BE2C (cell line): Measurements from ENCODE around the gene NAMPT.

Experiments
- DNase-seq: peaks from one replicate; pipeline ENCODE4 v3.0.0-alpha.2; 2020
- H3K27me3 ChIP-seq: fragments of 250-450 bp; sonication (Bioruptor Pico); 2 replicates; pipeline ENCODE4 v1.5.1; 2020; ENCODE audit warnings: mild to moderate bottlenecking
- H3K36me3 ChIP-seq: fragments of 250-450 bp; sonication (Bioruptor Pico); 2 replicates; pipeline ENCODE4 v1.5.1; 2020; ENCODE audit warnings: mild to moderate bottlenecking
- H3K4me1 ChIP-seq: fragments of 250-450 bp; sonication (Bioruptor Pico); 2 replicates; pipeline ENCODE4 v1.5.1; 2020
- H3K4me3 ChIP-seq: 2 replicates; pipeline ENCODE4 v1.5.1; 2011; ENCODE audit warnings: low read depth, low read length
- H3K9me3 ChIP-seq: fragments of 250-450 bp; sonication (Bioruptor Pico); 2 replicates; pipeline ENCODE4 v1.5.1; 2020
- TF ChIP-seq, protein P1 (sequence below): IDR thresholded peaks from 2 replicates; pipeline ENCODE4 v1.5.1; 2012; ENCODE audit warnings: mild to moderate bottlenecking, low read depth, low read length

The NAMPT gene

DNA sequence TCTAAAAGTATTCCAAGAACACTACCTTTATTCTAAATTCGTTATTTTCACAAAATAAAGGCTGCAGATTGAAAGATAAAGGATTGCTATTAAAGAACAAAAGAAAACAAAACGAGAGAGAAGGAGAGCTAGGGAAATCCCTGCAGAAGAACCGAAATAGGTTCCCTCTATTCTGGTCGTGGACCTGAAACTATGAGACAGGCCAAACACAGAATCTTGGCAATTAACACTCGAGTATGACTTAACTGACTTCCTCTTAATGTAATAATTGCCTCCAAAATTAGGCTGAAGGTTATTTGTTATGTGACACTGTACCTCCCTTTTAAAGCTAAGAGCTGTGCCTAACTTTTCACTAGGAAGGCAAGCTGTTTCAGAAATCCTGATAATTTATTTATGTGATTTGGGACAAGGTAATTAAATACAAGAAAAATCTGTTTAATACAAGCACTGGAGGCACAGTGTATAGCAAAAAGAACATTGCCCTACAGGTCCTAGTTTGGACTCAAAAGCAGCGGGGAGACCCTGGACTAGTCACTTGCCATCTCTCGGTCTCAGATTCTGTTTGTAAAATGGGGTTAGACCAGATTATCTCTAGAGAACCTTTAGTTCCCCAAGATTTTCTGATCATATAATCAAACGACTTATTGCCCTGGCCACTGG is 11.6 kb downstream of the NAMPT start:
- Histone ChIP-seq H3K4me1 (no peaks in the 10 kb centered on the region), H3K36me3 (peaks cover 48% of the 10 kb centered on the region), H3K4me3 (no peak overlapping the region), H3K9me3 (no peaks in the 10 kb centered on the region), H3K27me3 (no peaks in the 10 kb centered on the region)
- no peak for DNase-seq
- TF ChIP-seq, protein P1, sequence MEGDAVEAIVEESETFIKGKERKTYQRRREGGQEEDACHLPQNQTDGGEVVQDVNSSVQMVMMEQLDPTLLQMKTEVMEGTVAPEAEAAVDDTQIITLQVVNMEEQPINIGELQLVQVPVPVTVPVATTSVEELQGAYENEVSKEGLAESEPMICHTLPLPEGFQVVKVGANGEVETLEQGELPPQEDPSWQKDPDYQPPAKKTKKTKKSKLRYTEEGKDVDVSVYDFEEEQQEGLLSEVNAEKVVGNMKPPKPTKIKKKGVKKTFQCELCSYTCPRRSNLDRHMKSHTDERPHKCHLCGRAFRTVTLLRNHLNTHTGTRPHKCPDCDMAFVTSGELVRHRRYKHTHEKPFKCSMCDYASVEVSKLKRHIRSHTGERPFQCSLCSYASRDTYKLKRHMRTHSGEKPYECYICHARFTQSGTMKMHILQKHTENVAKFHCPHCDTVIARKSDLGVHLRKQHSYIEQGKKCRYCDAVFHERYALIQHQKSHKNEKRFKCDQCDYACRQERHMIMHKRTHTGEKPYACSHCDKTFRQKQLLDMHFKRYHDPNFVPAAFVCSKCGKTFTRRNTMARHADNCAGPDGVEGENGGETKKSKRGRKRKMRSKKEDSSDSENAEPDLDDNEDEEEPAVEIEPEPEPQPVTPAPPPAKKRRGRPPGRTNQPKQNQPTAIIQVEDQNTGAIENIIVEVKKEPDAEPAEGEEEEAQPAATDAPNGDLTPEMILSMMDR: no peak

DNA sequence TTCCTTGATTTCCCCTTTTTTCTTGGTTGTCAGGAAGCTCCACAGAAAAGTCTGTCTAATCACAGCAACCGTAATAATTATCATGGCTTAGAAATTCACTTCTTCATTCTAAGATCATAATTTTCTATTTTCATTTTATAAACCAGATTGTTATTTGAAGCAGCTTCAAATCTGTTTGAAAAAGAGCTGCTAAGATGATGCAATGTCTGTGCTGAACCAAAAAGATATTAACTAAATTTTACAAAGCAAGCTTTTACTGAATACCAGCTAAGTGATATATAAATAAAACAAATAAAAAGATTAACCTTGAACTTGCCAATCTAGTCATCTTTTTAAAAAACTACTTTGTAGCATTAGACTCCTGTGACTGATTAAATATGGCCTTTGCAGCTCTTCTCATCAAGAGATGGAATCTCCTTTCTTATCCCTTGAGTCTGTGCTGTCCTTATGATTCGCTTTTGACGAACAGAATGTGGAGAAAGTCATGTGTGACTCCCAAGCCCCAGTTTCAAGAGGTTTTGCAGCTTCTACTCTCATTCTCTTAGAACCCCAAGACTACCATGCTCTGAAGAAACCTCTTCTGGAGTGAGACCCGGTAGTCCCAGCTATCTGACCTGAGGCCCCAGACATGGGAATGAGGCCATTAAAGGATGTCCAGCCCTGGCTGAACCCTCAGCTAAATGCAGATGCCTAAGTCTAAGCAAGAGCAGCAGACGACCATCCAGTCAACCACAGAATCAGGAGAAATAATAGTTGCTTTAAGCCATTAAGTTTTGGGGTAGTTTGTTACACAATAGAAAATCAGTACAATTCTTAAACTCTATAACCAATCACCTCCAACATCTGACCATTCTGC is 14.4 kb downstream of the NAMPT start:
- TF ChIP-seq, protein P1: no peak

DNA sequence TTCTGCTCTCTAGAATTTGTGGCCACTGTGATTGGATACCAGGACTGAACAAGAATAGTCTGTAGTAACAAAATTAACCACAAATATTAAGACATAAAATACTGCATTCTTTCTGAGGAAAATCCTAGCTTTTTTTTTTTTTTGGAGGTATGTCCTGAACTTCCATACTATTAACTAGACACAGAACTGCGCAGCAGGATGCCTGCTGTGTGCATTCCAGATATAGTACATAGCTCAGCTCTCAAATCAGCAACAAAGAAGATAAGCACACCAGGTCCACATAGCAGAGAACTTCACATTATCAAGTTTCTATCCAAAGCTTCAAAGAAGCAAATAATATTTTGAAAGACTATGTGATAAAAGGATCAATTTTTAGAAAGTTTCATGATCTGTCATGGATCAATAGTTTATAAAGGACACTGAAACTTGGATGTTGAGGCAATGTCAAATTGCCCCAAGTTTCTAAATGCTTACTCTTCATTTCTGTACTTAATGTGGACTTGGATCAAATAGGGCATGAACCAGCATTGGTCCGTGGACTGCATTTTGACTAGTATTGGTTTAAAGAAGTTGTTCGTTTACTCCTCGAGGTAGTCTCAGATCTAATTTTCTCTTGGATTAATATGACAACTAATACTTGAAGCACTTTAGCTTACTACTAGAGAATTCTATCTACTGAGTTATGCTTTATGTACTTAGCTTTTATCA is 15.4 kb downstream of the NAMPT start:
- Histone ChIP-seq H3K36me3 (peaks cover 49% of the 10 kb centered on the region), H3K27me3 (no peaks in the 10 kb centered on the region), H3K4me3 (no peak overlapping the region), H3K4me1 (no peaks in the 10 kb centered on the region), H3K9me3 (no peaks in the 10 kb centered on the region)
- DNase-seq: no peak
- TF ChIP-seq, protein P1: no peak

More for the DNA sequence above, 14.4 kb downstream of the NAMPT start:
- H3K4me3 ChIP-seq: no peak overlapping the region
- no peaks in the 10 kb centered on the region for H3K27me3 ChIP-seq
- no peaks in the 10 kb centered on the region for H3K4me1 ChIP-seq
- H3K36me3 ChIP-seq: peaks cover 52% of the 10 kb centered on the region
- no peak for DNase-seq
- no peaks in the 10 kb centered on the region for H3K9me3 ChIP-seq

DNA sequence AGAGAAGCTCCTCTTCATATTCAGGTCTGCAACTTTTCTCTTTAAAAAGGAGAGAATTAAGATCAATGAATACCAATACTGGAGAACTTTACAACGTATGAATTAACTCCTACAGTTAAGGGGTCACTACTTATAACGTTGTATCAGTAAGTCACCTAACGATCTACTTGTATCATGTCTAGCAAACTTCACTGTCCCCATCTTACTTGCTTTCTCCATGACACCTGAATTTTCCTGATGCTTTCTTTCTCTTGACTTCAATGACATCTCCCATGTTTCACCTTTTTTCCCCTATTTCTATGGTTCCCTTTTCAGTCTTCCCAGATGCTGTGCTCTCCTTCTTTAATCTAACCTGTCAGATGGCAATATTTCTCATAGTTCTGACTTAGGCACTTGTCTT is 19.6 kb downstream of the NAMPT start:
- peaks cover 39% of the 10 kb centered on the region for H3K36me3 ChIP-seq

DNA sequence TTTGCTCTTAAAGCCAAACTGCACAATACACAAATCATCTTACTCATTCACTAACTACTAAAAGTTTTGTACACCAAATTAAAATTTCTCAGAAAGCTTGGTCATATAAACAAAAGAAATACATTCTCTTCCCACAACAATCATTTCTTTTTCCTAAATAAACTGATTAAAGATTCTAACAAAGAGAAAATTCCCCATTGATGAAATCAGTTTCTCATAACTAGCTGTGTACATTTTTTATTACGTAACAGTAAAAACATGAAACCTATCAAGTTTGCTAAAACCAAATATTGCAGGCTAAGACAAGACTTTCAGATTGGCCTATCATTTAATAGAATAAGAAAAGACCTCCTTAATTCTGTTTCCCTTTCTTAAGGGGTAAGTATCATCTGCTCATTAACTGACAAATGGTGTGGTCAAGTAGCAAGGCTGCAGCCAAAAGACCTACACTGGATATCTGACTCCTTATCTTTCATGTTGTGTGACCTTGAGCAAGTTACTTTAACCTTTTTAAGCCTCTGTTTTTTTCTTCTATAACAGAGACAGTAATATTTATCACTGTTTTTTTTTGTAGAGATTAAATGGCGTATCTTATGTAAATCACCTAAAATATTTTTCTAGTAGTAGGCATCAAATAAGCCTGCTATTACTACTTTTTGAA is 22.4 kb downstream of the NAMPT start:
- H3K9me3 ChIP-seq: no peaks in the 10 kb centered on the region
- no peaks in the 10 kb centered on the region for H3K27me3 ChIP-seq
- TF ChIP-seq, protein P1: no peak
- H3K4me3 ChIP-seq: no peak overlapping the region
- peaks cover 18% of the 10 kb centered on the region for H3K36me3 ChIP-seq
- H3K4me1 ChIP-seq: no peaks in the 10 kb centered on the region
- DNase-seq: no peak

More for the DNA sequence above, 19.6 kb downstream of the NAMPT start:
- no peaks in the 10 kb centered on the region for H3K9me3 ChIP-seq
- DNase-seq: no peak
- TF ChIP-seq, protein P1: no peak
- no peaks in the 10 kb centered on the region for H3K27me3 ChIP-seq
- H3K4me3 ChIP-seq: no peak overlapping the region
- no peaks in the 10 kb centered on the region for H3K4me1 ChIP-seq
